Testis (tissue), 2 donors: ENCODE data around the gene OR2T10.
"Not testable (repeated sequence)": the region's sequence is repeated elsewhere in the genome, so short reads cannot be mapped to it uniquely, and the experiment has no call there.

Experiments used
- POLR2A ChIP-seq: fragments of 450-650 bp; IDR thresholded peaks from one replicate; pipeline ENCODE4 v1.6.1; 2017; ENCODE audit warnings: antibody characterized with exemption, mild to moderate bottlenecking, moderate library complexity
- TF ChIP-seq, protein P1 (sequence below), 3 experiments: fragments of 450-650 bp in 2 of 3; fragments of 200-600 bp in 1 of 3; sonication (generic) in 1 of 3; IDR thresholded peaks; one replicate each; pipeline ENCODE4 v1.5.1; 2016 to 2019; ENCODE audit warnings: antibody characterized with exemption in 3 of 3, mild to moderate bottlenecking in 2 of 3, moderate library complexity in 1 of 3

DNA sequence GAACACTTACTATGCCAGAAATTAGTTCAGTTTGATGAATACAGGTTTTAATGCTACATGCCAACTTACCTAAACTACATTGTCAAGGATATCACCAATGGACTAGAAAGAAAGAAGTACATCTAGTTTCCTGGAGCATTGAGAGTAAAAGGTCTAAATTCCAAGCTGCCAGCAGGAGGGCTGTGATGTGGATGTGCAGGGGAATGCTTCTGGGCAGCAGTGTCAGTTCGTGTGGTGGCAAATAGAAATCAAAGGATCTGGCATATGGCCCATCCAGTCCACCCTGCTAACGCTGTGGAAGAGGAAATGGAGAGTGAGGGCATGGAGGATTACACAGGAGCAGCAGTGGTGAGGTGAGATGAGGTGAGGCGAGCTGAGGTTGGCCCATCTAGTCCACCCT is 47.7 kb upstream of the OR2T10 start, which contains the start of gene OR2T35:
- TF ChIP-seq, protein P1, sequence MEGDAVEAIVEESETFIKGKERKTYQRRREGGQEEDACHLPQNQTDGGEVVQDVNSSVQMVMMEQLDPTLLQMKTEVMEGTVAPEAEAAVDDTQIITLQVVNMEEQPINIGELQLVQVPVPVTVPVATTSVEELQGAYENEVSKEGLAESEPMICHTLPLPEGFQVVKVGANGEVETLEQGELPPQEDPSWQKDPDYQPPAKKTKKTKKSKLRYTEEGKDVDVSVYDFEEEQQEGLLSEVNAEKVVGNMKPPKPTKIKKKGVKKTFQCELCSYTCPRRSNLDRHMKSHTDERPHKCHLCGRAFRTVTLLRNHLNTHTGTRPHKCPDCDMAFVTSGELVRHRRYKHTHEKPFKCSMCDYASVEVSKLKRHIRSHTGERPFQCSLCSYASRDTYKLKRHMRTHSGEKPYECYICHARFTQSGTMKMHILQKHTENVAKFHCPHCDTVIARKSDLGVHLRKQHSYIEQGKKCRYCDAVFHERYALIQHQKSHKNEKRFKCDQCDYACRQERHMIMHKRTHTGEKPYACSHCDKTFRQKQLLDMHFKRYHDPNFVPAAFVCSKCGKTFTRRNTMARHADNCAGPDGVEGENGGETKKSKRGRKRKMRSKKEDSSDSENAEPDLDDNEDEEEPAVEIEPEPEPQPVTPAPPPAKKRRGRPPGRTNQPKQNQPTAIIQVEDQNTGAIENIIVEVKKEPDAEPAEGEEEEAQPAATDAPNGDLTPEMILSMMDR (IDR thresholded peaks at IDR 0.05): not testable (repeated sequence)
- TF ChIP-seq POLR2A: not testable (repeated sequence)
